Body of pancreas (tissue), 4 donors: Measurements from ENCODE around the gene ADTRP.

Experiments
- CTCF ChIP-seq, 7 experiments: fragments of 450-650 bp in 4 of 7; fragments of 200-600 bp in 3 of 7; sonication (generic) in 3 of 7; IDR thresholded peaks; one replicate each; pipeline ENCODE4 v1.5.1; 2016 to 2019; ENCODE audit warnings: antibody characterized with exemption in 7 of 7
- POLR2A ChIP-seq, 3 donors: fragments of 450-650 bp; IDR thresholded peaks; one replicate each; pipeline ENCODE4 v1.6.1; 2016; ENCODE audit warnings: antibody characterized with exemption in 3 of 3, mild to moderate bottlenecking in 2 of 3

- TF ChIP-seq CTCF (IDR thresholded peaks at IDR 0.05) (no peak), POLR2A (IDR thresholded peaks at IDR 0.05) (no peak)
Observed at GRCh38 chr6:11750682-11751081, 27.9 kb downstream of the ADTRP start.
